Measurements from ENCODE around the gene GNB3.
A peak's percentile ranks its signal among the peaks of the same experiment; 100 is the strongest.

Gene GNB3

DNA sequence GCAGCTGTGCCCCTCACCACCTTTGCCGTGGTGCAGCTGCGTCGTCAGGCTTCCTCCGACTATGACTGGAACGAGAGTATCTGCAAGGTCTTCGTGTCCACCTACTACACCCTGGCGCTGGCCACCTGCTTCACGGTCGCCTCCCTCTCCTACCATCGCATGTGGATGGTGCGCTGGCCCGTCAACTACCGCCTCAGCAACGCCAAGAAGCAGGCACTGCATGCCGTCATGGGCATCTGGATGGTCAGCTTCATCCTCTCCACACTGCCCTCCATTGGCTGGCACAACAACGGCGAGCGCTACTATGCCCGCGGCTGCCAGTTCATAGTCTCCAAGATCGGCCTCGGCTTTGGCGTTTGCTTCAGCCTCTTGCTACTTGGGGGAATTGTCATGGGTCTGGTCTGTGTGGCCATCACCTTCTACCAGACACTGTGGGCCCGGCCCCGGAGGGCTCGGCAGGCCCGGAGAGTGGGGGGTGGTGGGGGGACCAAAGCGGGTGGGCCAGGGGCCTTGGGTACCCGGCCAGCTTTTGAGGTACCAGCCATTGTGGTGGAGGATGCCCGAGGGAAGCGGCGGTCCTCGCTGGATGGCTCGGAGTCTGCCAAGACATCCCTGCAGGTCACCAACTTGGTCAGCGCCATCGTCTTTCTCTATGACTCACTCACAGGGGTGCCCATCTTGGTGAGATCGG lies 16.5 kb upstream of the GNB3 start:
- DNase-seq = no peak

DNA sequence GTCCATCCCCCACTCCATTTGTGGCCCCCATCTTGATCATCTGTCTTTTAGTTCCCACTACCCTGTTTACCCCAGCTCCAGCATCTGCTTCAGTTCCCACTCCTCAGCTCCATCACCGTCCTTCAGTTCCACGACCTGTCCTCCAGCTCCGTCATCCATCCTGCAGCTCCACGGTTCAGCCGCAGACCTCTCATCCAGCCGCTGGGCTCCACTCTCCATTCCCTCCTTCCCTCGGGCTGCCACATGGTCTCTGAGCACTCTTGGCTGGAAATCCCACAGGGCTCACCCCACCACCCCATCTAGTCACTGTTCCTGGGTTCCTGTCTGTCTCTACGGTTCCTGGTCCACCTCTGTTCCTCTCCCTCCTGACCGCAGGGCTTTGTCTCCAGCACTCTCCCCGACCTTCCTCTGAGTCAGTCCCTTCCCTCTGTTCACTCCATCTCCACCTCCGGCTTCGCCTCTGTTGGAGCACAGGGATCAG lies 15.8 kb upstream of the GNB3 start:
- DNase-seq = no peak

- DNase-seq = peak; percentile 81 to 84
These were observed 15.2 kb upstream of the GNB3 start for GRCh38 chr12:6825398-6826124.

- DNase-seq = no peak
These were observed 14.5 kb upstream of the GNB3 start for GRCh38 chr12:6826125-6826733.

- DNase-seq = no peak
These were observed 13.8 kb upstream of the GNB3 start for GRCh38 chr12:6826734-6827436.

GRCh38 chr12:6827437-6827911 lies 13.3 kb upstream of the GNB3 start:
- peak; percentile 83 to 85 for DNase-seq

GRCh38 chr12:6827982-6828780 lies 12.5 kb upstream of the GNB3 start, which contains the start of gene P3H3:
TSS of gene P3H3 (plus strand) at chr12:6828407. CDS start at chr12:6828441, 34 bp downstream.
- DNase-seq = peak; percentile 47 to 54

GRCh38 chr12:6828781-6829535 lies 11.8 kb upstream of the GNB3 start:
- peak in 1 of 2 experiments; percentile 46 for DNase-seq

DNA sequence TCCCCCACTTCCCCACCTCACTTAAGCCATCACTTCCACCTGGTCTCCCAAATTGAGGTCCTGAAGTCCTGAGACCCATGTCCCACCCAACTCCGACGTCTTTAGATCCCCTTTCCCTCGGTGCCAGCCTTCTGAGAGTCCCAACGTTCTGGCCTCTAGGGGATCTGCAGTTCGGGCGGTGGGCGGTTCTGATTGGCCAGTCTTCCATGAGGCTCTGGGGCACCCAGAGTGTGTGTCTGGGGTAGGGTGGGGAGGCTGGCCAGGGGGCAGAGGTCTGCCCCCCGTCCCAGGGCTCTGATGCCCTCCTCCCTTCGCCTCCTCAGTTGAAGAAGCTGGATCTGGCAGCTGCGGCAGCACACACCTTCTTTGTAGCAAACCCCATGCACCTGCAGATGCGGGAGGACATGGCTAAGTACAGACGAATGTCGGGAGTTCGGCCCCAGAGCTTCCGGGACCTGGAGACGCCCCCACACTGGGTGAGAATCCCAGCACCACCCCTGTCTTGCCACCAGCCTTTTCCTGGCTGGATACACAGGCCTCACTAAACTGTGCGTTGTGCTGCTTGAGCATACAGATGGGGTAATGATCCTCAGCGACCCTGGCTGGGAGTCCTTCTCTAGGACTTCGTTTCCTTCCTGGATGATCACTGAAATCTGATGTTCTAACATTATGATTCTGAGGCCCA lies 11.0 kb upstream of the GNB3 start:
- DNase-seq = peak in 1 of 2 experiments; percentile 46

DNA sequence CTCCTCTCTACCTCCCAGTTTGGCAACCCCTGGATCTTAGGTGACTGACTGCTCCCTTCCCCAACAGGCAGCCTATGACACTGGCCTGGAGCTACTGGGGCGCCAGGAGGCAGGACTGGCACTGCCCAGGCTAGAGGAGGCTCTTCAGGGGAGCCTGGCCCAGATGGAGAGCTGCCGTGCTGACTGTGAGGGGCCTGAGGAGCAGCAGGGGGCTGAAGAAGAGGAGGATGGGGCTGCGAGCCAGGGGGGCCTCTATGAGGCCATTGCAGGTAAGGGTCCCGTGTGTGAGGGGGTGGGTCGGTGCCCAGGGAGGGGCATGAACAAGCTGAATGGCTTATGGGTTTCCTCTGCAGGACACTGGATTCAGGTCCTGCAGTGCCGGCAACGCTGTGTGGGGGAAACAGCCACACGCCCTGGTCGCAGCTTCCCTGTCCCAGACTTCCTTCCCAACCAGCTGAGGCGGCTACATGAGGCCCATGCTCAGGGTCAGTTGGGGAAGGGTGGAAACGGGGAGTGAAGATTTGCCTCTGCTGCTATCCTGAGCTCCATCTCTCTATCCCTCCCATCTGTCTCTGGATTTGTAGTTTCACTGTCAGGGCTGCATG lies 10.3 kb upstream of the GNB3 start:
- no peak for DNase-seq

- DNase-seq = no peak
These were observed 9.7 kb upstream of the GNB3 start for GRCh38 chr12:6830999-6831398.

DNA sequence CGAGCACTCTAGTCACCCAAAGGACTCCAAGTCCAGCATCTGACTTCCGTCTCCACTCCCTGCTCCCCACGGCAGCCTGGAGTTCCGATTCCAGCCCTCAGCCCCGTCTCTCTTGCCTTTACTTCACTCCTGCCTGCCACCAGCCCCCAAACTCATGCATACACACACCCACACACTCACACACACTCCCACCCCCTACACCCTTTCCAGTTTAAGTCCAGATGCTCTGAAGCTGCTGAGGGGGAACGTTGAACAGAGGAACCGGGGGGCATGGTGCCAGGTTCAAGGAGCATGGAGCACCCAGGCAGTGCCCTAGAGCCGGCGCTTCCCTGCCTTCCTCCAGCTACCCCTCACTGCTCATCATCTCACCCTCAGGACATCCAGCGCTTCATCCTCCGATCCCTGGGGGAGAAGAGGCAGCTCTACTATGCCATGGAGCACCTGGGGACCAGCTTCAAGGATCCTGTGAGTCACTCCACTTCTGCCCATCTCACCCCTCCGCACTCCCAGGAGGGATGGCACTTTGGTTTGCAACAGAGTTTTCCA lies 9.2 kb upstream of the GNB3 start:
- DNase-seq = no peak

GRCh38 chr12:6832125-6832524 lies 8.6 kb upstream of the GNB3 start:
- DNase-seq = no peak

DNA sequence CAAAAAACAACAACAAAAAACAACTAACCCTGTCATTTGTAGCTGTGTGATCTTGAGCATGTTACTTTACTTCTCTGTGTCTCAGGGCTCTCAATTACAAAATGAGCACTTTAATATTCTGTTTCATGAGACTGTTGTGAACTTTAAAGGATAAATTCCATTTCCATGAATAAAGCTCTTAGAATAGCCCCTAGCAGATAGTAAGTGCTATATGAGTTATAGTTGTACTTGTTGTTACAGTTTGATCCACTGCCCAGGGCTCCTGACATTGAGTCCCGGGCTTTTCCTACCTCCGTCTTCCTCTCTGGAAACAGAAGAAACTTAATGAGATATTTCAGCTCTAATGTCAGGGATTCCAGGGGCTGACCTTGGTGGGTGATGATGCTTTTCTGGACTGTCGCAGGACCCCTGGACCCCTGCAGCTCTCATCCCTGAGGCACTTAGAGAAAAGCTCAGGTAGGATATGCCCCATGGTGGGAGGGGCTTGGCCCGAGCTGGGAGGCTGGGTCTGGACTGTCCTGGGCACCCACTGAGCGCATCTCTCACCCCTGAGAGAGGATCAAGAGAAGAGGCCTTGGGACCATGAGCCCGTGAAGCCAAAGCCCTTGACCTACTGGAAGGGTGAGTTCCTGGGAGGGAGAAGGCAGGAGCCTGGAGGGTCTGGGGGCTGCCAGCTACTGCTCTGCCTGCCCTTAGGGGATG lies 7.4 kb upstream of the GNB3 start:
- no peak for DNase-seq

- no peak for DNase-seq
These were observed 6.5 kb upstream of the GNB3 start for GRCh38 chr12:6834254-6834653.

DNA sequence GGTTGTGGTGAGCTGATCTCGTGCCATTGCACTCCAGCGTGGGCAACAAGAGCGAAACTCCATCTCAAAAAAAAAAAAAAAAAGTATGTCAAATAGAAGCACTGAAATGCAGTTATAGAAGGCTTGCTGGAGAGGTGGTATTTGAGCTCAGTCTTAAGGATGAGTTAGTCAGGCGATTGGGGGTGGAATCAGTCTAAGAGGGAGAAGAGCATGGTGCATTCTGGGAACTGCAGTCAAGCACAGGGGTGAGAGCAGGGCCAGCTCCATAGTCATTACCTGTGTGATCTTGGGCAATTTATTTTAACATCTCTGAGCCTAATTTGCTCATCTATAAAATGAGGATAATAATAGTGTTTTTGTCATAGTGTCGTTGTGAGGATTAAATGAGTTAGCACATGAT lies 5.9 kb upstream of the GNB3 start:
- DNase-seq = no peak

GRCh38 chr12:6836851-6837250 lies 3.9 kb upstream of the GNB3 start:
- no peak for DNase-seq

- DNase-seq = no peak
These were observed 3.2 kb upstream of the GNB3 start for GRCh38 chr12:6837370-6838060.

DNA sequence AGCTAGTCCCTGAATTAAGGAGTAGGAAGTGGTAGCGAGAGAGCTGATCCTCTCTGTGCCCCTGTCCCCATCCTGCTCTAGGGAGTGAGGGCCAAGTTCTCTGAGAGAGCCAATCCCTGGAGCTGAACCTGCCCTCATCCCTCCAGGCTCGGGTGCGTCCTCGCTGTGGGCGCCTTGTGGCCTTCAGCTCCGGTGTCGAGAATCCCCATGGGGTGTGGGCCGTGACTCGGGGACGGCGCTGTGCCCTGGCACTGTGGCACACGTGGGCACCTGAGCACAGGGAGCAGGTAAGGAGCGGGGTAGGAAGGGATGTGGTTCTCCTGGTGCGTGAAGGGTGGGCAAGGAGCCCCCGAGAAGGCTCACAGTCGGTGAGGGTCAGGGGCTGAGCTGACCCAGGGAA lies 1.9 kb upstream of the GNB3 start:
- no peak for DNase-seq

Data from NCI-H2081 (cell line).